GM06990 (cell line): ENCODE results near the gene FYB1.

Experiments used
- DNase-seq: peaks from one replicate; pipeline ENCODE4 v3.0.0-alpha.2; 2011; ENCODE audit not compliant: insufficient read length; ENCODE audit errors: extremely low read depth
- H3K27me3 ChIP-seq: replicated peaks from 2 replicates; pipeline ENCODE4 v1.6.0; 2011; ENCODE audit warnings: low read length; ENCODE audit not compliant: control insufficient read depth, insufficient read depth
- H3K36me3 ChIP-seq: 2 replicates; pipeline ENCODE4 v1.5.1; 2011; ENCODE audit warnings: low read length; ENCODE audit not compliant: control insufficient read depth, insufficient read depth
- H3K4me3 ChIP-seq: replicated peaks from 2 replicates; pipeline ENCODE4 v1.5.1; 2011; ENCODE audit warnings: low read depth, mild to moderate bottlenecking, control low read depth, low read length
- CTCF ChIP-seq: IDR thresholded peaks from 2 replicates; pipeline ENCODE4 v1.5.1; 2011; ENCODE audit warnings: low read length, control low read depth, mild to moderate bottlenecking, inconsistent platforms; ENCODE audit not compliant: insufficient read depth, poor library complexity, severe bottlenecking

Gene FYB1

GRCh38 chr5:39143151-39143860 is 76.1 kb downstream of the FYB1 start:
- H3K27me3 ChIP-seq: no peaks in the 10 kb centered on the region
- TF ChIP-seq CTCF: no peak
- no peak overlapping the region for H3K4me3 ChIP-seq
- H3K36me3 ChIP-seq: no peaks in the 10 kb centered on the region
- no peak for DNase-seq

GRCh38 chr5:39140558-39141168 is 78.7 kb downstream of the FYB1 start:
- TF ChIP-seq CTCF: no peak
- no peaks in the 10 kb centered on the region for H3K36me3 ChIP-seq
- H3K4me3 ChIP-seq: no peak overlapping the region
- no peak for DNase-seq
- H3K27me3 ChIP-seq: no peaks in the 10 kb centered on the region

GRCh38 chr5:39138892-39139291 is 80.5 kb downstream of the FYB1 start:
- no peaks in the 10 kb centered on the region for H3K36me3 ChIP-seq
- H3K27me3 ChIP-seq: no peaks in the 10 kb centered on the region
- no peak for TF ChIP-seq CTCF
- no peak overlapping the region for H3K4me3 ChIP-seq
- no peak for DNase-seq

GRCh38 chr5:39137819-39138451 is 81.4 kb downstream of the FYB1 start:
- no peaks in the 10 kb centered on the region for H3K27me3 ChIP-seq
- DNase-seq: no peak
- no peak overlapping the region for H3K4me3 ChIP-seq
- TF ChIP-seq CTCF: no peak
- no peaks in the 10 kb centered on the region for H3K36me3 ChIP-seq

- no peak for TF ChIP-seq CTCF
- DNase-seq: no peak
- Histone ChIP-seq H3K27me3 (no peaks in the 10 kb centered on the region), H3K36me3 (no peaks in the 10 kb centered on the region), H3K4me3 (no peak overlapping the region)
These were observed 82.0 kb downstream of the FYB1 start for GRCh38 chr5:39137391-39137790.
